PFSK-1 (cell line): Measurements from ENCODE around the gene GALNT9.

Experiments used
- FOXP2 ChIP-seq: optimal IDR thresholded peaks from 2 replicates; pipeline ENCODE3; 2011; ENCODE audit warnings: borderline replicate concordance, control low read depth, inconsistent platforms; ENCODE audit not compliant: insufficient read depth; ENCODE audit errors: extremely low read length, extremely low read depth
- POLR2AphosphoS5 ChIP-seq: IDR thresholded peaks from 2 replicates; pipeline ENCODE4 v1.6.1; 2012; ENCODE audit warnings: low read depth, mild to moderate bottlenecking, control low read depth, low read length, moderate library complexity
- REST ChIP-seq, 2 experiments: IDR thresholded peaks; 2 replicates each; pipeline versions ENCODE4 v1.6.1 to v1.8.0; 2011 to 2012; ENCODE audit warnings: low read depth in 2 of 2, low read length in 2 of 2, control low read depth in 1 of 2, inconsistent platforms in 1 of 2, mild to moderate bottlenecking in 1 of 2, moderate library complexity in 1 of 2; ENCODE audit not compliant: insufficient read depth in 1 of 2
- SIN3A ChIP-seq: IDR thresholded peaks from 2 replicates; pipeline ENCODE4 v1.6.1; 2012; ENCODE audit warnings: mild to moderate bottlenecking, low read length, moderate library complexity, borderline replicate concordance; ENCODE audit not compliant: insufficient read depth
- TAF1 ChIP-seq: IDR thresholded peaks from 2 replicates; pipeline ENCODE4 v1.6.1; 2012; ENCODE audit warnings: low read length, control low read depth, borderline replicate concordance; ENCODE audit not compliant: insufficient read depth

Gene GALNT9

GRCh38 chr12:132239392-132239791 is 90.0 kb downstream of the GALNT9 start:
- TF ChIP-seq FOXP2 = no peak
- TF ChIP-seq TAF1 = no peak
- TF ChIP-seq REST (IDR thresholded peaks at IDR 0.05; ENCODE audit: insufficient read depth in 1 of 2, low read depth in 2 of 2, low read length in 2 of 2) = no peak
- no peak for TF ChIP-seq SIN3A
- TF ChIP-seq POLR2AphosphoS5 = no peak

- TF ChIP-seq FOXP2 = no peak
- TF ChIP-seq TAF1 = no peak
- TF ChIP-seq POLR2AphosphoS5 = no peak
- TF ChIP-seq REST (IDR thresholded peaks at IDR 0.05; ENCODE audit: insufficient read depth in 1 of 2, low read depth in 2 of 2, low read length in 2 of 2) = no peak
- no peak for TF ChIP-seq SIN3A
These were observed 90.5 kb downstream of the GALNT9 start for GRCh38 chr12:132238884-132239283.

GRCh38 chr12:132238488-132238854 is 90.9 kb downstream of the GALNT9 start:
- no peak for TF ChIP-seq SIN3A
- TF ChIP-seq POLR2AphosphoS5 = no peak
- TF ChIP-seq FOXP2 = no peak
- TF ChIP-seq REST (IDR thresholded peaks at IDR 0.05; ENCODE audit: insufficient read depth in 1 of 2, low read depth in 2 of 2, low read length in 2 of 2) = no peak
- TF ChIP-seq TAF1 = no peak

GRCh38 chr12:132237772-132238487 is 91.5 kb downstream of the GALNT9 start:
- no peak for TF ChIP-seq REST (IDR thresholded peaks at IDR 0.05; ENCODE audit: insufficient read depth in 1 of 2, low read depth in 2 of 2, low read length in 2 of 2)
- no peak for TF ChIP-seq TAF1
- TF ChIP-seq SIN3A = no peak
- TF ChIP-seq FOXP2 = no peak
- no peak for TF ChIP-seq POLR2AphosphoS5
